GM19463 (cell line): ENCODE measurements around the gene VPS29.

Experiments
- ATAC-seq: cut with Tn5 transposase; IDR thresholded peaks from one replicate; pipeline ENCODE4 v1.9.1; 2021; ENCODE audit warnings: mild to moderate bottlenecking, moderate library complexity; ENCODE audit not compliant: unreplicated experiment

VPS29 gene

DNA sequence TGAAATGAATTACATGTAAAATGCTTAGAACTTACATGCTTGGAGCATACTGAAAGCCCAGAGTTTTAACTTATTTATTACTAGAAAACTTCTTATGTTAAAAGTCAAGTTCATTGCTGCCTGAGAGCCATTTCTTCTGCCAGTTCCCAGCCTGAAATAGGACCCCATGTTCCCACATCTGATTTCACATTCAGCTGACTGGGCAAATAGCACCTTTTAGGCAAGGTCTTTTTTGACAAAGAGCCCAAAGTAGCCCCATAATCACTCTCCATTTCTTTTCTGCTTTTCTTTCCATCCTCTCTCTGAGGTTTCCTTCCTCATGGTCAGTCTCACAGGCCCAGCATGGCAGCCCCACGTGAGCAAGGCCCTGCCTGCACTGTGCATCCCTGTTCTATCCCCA, 50.6 kb downstream of the VPS29 start:
- no peak for ATAC-seq

DNA sequence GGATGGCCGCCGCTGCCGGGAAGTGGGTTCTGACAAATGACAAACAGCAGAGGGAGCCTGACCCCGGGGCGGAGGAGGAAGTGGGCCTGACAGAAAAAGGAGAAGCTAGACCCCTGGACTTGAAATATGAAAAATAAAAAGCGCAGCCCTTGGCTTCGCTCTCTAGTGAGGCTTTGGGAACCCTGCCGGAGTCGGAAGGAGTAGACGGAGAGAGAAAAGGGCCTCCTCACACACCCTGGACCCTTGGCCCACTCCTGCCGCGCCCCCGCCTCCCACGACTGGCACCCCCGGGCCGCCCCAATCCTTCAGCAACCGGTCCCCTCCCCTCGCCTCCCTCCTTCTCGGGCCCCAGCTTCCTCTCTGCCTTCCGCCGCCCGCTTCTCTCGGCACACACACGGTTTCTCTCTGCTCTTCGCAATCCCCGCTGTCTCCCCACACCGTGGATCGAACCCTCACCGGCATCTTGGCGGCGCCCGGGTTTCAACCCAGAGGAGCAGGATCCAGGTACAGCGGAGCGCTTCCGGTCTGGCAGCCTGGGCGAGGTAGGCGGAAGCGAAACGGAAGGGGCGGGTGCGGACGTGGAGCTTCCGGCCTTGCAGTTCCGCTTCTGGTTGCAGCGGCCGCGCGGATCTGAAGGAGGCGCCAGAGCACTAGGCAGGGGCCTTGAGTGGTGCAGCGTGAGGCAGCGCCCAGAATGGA, 52.0 kb downstream of the VPS29 start, which contains the start of gene ARPC3:
Gene ARPC3 (minus strand): TSS at position 539 of the 699 bp plus-strand sequence. CDS start 77 bp downstream, at position 462.
- peak; percentile 97 for ATAC-seq

DNA sequence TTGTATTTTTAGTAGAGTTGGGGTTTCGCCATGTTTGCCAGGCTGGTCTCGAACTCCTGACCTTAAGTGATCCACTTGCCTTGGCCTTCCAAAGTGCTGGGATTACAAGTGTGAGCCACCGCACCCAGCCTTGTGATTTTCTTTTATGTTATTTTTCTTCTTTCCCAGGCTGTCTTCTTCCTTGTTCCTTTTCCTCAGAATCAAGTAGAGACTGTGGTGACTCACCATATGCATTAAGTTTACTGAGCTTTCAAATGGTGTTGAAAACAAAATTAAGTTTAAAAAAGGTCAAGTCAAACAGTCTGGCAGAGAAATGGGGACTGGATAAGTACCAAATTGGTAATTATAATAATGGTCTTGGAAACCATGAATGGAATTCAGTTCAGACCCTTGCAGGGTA, 57.5 kb downstream of the VPS29 start:
- no peak for ATAC-seq
